HUES64 (cell line): Measurements from ENCODE around the gene FITM1. TPM values are rescaled to one million over a fixed set of nuclear protein-coding genes. Genes with fewer than 3 reads are reported as not detected.

Experiments used
- H3K27ac ChIP-seq: 2 replicates; pipeline ENCODE4 v1.7.0; 2013; ENCODE audit warnings: low read depth, low read length, inconsistent platforms
- H3K27me3 ChIP-seq: 2 replicates; pipeline ENCODE4 v1.6.1; 2013; ENCODE audit warnings: mild to moderate bottlenecking, low read length; ENCODE audit not compliant: insufficient read depth
- H3K36me3 ChIP-seq: 2 replicates; pipeline ENCODE4 v1.6.1; 2013; ENCODE audit warnings: mild to moderate bottlenecking, low read length; ENCODE audit not compliant: insufficient read depth
- H3K4me1 ChIP-seq: 2 replicates; pipeline ENCODE4 v1.6.1; 2013; ENCODE audit warnings: mild to moderate bottlenecking, low read length, moderate library complexity; ENCODE audit not compliant: insufficient read depth
- H3K4me3 ChIP-seq: 2 replicates; pipeline ENCODE4 v1.5.1; 2013; ENCODE audit warnings: mild to moderate bottlenecking, low read length, moderate library complexity
- H3K9ac ChIP-seq: 2 replicates; pipeline ENCODE4 v1.6.1; 2013; ENCODE audit warnings: mild to moderate bottlenecking, low read depth, low read length
- H3K9me3 ChIP-seq: 2 replicates; pipeline ENCODE4 v1.6.1; 2013; ENCODE audit warnings: low read depth, low read length; ENCODE audit not compliant: insufficient read depth
- WGBS: fragments of 150-250, 120-280 bp; methylation state at CpG from one replicate; pipeline ENCODE4 v1.1.7; 2013; ENCODE audit warnings: missing lambda C conversion rate; 5-methylcytosine and 5-hydroxymethylcytosine counted together
- polyA plus RNA-seq, 2 experiments: library from polyadenylated mRNA; stranded (reverse); fragments of 50-300 nt; gene quantifications; one replicate each; pipeline ENCODE4 v1.2.3, GENCODE V29; 2013

The FITM1 gene, protein sequence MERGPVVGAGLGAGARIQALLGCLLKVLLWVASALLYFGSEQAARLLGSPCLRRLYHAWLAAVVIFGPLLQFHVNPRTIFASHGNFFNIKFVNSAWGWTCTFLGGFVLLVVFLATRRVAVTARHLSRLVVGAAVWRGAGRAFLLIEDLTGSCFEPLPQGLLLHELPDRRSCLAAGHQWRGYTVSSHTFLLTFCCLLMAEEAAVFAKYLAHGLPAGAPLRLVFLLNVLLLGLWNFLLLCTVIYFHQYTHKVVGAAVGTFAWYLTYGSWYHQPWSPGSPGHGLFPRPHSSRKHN
- polyA plus RNA-seq (2013, experiment 1 of 2) = not detected
- polyA plus RNA-seq (2013, experiment 2 of 2) = not detected

DNA sequence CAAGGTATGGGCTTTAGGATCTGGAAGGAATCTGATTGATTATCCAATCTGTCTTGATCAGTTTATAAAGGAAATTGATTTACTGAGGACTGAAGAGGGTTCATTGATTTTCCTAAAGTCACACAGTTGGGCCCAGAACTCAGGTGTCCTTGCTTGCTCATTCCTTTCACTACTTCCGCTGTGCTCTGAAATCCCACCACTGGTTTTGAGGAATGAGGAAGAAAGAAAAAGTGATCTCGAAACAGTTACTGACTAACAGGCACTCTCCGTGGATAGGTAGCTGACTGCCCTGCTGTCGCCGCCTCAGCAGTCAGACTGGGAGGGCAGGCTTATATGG is at the start of gene FITM1:
Gene FITM1, plus strand, starts transcription at position 280 of the 337 bp plus-strand sequence. CDS start 905 bp downstream, outside the sequence.
- Histone ChIP-seq H3K27me3 (no peaks in the 10 kb centered on the region), H3K36me3 (no peaks in the 10 kb centered on the region), H3K9ac (no peak within 1 kb of the TSS), H3K9me3 (no peaks in the 10 kb centered on the region), H3K4me3 (no peak within 1 kb of the TSS), H3K4me1 (no peaks in the 10 kb centered on the region), H3K27ac (no peak within 1 kb of the TSS)
- WGBS = 90% methylated on average over 5 of the region's 5 CpGs

DNA sequence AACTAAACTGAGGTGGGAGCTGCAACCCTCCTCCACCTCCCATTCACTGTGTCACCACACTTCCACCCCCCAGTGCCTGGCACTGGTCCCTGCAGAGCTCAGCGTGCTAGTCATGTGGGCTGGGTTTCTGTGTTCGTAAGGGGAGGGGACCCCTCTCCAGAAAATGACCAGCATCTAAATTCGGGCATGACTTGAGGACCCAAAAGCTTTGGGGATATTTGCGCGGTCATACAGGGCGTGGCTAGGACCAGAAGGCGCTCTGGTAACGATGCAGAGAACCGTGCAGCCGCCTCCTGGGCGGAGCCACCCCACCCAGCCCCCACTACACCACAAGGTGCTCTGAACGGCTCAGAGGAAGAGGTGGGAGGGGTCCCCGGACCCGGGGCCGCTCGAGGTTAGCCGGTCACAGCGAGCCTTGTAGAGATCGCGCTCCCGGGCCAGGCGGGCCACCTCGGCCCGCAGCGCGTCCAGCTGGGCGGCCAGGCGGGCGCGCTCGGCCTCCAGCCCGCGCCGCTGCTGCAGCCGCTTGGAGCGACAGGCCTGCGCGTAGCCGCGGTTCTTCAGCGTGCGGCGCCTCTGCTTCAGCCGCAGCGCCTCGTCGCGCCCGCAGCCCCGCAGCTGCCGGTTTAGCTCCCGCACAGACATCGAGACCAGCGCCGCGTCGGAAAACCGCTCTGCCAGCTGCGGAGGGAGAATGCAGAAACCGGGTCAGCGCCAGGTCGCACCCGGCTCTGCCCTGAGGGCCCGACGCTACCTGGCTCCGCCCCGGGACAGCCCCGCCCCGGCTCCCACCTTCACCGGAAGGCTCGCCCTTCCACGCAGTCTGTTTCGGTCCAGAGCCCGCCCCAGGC is 49.3 kb upstream of the FITM1 start:
- Histone ChIP-seq H3K9me3 (no peaks in the 10 kb centered on the region), H3K36me3 (no peaks in the 10 kb centered on the region), H3K4me3 (peak overlapping the region; percentile 81), H3K4me1 (peaks cover 20% of the 10 kb centered on the region), H3K27ac (no peak overlapping the region; the same call in 1 of the 2 replicates), H3K9ac (peak overlapping the region; percentile 76), H3K27me3 (peaks cover 47% of the 10 kb centered on the region)
- under 1% methylated on average over 73 of the region's 74 CpGs for WGBS

DNA sequence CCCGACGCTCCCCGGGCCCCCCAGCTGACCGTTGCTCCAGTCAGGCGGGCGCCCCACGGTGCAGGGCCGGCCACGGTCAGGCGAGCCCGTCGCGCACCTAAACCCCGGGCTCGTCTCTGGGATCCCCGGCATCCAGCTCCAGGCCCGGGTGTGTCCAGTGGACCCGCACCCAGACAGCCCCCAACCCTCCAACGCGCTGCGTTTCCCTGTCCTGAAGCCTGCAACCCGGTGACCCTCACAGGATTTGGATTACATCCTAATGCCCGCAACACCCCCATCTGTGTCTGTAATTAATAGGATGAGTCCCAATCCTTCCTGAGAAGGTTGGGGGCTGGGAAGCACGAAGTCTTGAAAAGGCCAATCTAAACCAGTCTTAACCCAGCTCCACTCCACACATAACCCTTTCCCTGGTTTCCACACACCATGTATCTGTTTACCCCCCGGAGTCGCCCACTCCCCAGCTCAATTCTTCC is 48.7 kb upstream of the FITM1 start:
- H3K36me3 ChIP-seq = no peaks in the 10 kb centered on the region
- no peak overlapping the region for H3K27ac ChIP-seq
- no peak overlapping the region for H3K9ac ChIP-seq
- H3K27me3 ChIP-seq = peaks cover 47% of the 10 kb centered on the region
- H3K9me3 ChIP-seq = no peaks in the 10 kb centered on the region
- peaks cover 20% of the 10 kb centered on the region for H3K4me1 ChIP-seq
- H3K4me3 ChIP-seq = peak overlapping the region; percentile 81
- 17% methylated on average over 26 of the region's 26 CpGs for WGBS

- H3K4me1 ChIP-seq = peaks cover 20% of the 10 kb centered on the region
- 90% methylated on average over 5 of the region's 5 CpGs for WGBS
- no peak overlapping the region for H3K4me3 ChIP-seq
- no peak overlapping the region for H3K9ac ChIP-seq
- no peak overlapping the region for H3K27ac ChIP-seq
- no peaks in the 10 kb centered on the region for H3K36me3 ChIP-seq
- H3K9me3 ChIP-seq = no peaks in the 10 kb centered on the region
- peaks cover 47% of the 10 kb centered on the region for H3K27me3 ChIP-seq
Measured at GRCh38 chr14:24082411-24083080, 47.9 kb upstream of the FITM1 start.

GRCh38 chr14:24083462-24083861 is 47.0 kb upstream of the FITM1 start:
- H3K9ac ChIP-seq = no peak overlapping the region
- no peak overlapping the region for H3K4me3 ChIP-seq
- H3K9me3 ChIP-seq = no peaks in the 10 kb centered on the region
- 90% methylated on average over 3 of the region's 3 CpGs for WGBS
- H3K27me3 ChIP-seq = peaks cover 47% of the 10 kb centered on the region
- H3K4me1 ChIP-seq = peaks cover 20% of the 10 kb centered on the region
- no peaks in the 10 kb centered on the region for H3K36me3 ChIP-seq
- H3K27ac ChIP-seq = no peak overlapping the region

DNA sequence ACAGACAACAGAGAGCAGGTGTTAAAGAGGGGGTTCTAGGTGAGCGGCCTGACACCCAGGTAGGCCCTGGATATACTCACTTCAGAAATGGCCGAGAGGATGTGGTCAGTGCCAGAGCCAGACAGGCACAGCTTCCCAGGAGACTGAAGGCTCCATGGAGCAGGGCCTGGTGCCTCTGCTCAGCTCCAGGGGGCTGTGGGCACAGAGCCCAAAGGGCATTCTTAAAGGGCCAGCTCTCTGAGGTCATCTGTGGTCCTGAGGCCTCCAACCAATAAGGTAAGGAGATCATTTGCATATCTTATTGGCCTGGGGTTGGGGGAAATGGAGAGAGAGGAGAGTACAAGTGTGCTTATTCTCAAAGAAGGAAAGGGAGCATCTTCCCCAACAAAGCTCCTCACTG is 46.0 kb upstream of the FITM1 start:
- no peak overlapping the region for H3K27ac ChIP-seq
- WGBS = 89% methylated on average over 2 of the region's 2 CpGs

DNA sequence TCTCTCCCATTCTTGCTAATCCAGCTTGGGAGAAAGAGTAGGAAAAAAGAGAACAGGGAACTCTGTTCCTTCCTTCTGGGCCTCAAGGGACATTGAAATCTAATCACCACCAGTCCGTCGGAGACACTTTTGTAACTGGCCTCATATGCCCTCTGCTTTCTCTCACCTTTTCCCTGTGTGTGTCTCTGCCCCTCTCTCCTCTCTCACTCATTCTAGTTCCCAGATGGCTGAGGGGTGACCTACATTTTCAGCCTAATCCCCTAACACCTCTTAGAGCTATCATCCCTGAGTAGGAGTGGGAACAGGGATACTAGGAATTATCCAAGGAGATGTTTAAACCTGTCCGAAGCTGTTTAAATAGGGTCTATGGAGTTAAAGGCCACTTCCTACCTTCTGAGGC is 45.2 kb upstream of the FITM1 start:
- Histone ChIP-seq H3K27ac (no peak overlapping the region), H3K36me3 (no peaks in the 10 kb centered on the region), H3K9ac (no peak overlapping the region), H3K27me3 (peaks cover 42% of the 10 kb centered on the region), H3K4me1 (peaks cover 11% of the 10 kb centered on the region), H3K9me3 (no peaks in the 10 kb centered on the region), H3K4me3 (no peak overlapping the region)
- WGBS = 88% methylated on average over 2 of the region's 3 CpGs

More for the DNA sequence above, 46.0 kb upstream of the FITM1 start:
- H3K4me1 ChIP-seq = peaks cover 18% of the 10 kb centered on the region
- H3K4me3 ChIP-seq = no peak overlapping the region
- H3K9ac ChIP-seq = no peak overlapping the region
- no peaks in the 10 kb centered on the region for H3K9me3 ChIP-seq
- no peaks in the 10 kb centered on the region for H3K36me3 ChIP-seq
- H3K27me3 ChIP-seq = peaks cover 47% of the 10 kb centered on the region

DNA sequence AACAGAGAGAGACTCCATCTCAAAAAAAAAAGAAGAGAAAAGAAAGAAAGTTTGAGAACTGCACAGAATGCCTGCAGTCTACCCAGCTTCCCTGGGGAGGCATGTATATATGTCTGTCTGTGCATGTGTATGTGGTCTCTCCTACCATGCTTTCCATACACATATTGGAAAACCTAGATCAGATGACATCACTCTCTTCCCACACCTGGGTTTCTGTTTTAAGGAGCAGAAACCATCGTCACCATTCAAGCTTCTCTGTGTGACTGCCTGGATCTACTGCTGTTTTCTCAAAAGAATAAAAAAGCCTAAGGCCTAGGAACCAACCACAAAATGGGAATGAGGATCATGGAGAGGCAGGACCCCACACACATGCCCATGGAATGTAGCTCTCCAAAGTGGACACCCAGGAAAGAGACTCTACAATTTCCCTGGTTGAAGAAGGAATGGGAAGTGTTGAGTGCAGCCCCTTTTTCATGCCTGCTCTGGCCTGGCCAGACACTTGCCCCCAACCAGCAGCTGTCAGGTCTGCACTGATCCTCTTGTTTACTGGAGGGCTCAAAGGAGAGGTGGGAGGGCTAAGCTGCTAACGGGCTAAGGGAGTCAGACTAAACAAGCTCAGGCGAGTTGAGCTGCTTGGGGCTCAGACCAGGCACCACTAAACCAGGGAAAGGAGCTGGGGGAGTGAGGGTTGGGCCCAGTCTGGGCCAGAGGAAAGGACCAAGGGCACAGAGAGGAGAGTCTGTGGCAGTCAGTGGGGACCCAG is 44.1 kb upstream of the FITM1 start:
- Histone ChIP-seq H3K27me3 (peaks cover 31% of the 10 kb centered on the region), H3K9ac (no peak overlapping the region), H3K36me3 (no peaks in the 10 kb centered on the region), H3K27ac (no peak overlapping the region), H3K4me3 (no peak overlapping the region), H3K4me1 (0 out of 2 replicates have a peak, but pooled peaks cover 4% of the 10 kb centered on the region), H3K9me3 (no peaks in the 10 kb centered on the region)
- 64% methylated on average over 3 of the region's 3 CpGs for WGBS

- 84% methylated on average over 1 of the region's 1 CpG for WGBS
- Histone ChIP-seq H3K9ac (no peak overlapping the region), H3K27ac (no peak overlapping the region), H3K4me3 (no peak overlapping the region), H3K9me3 (no peaks in the 10 kb centered on the region), H3K27me3 (peaks cover 24% of the 10 kb centered on the region), H3K36me3 (no peaks in the 10 kb centered on the region), H3K4me1 (0 out of 2 replicates have a peak, but pooled peaks cover 1% of the 10 kb centered on the region)
Measured at GRCh38 chr14:24087004-24087403, 43.5 kb upstream of the FITM1 start.

GRCh38 chr14:24088095-24088494 is 42.4 kb upstream of the FITM1 start:
- no peak overlapping the region for H3K27ac ChIP-seq
- no peaks in the 10 kb centered on the region for H3K36me3 ChIP-seq
- 84% methylated on average over 2 of the region's 2 CpGs for WGBS
- no peaks in the 10 kb centered on the region for H3K9me3 ChIP-seq
- no peaks in the 10 kb centered on the region for H3K4me1 ChIP-seq
- no peak overlapping the region for H3K9ac ChIP-seq
- peaks cover 18% of the 10 kb centered on the region for H3K27me3 ChIP-seq
- no peak overlapping the region for H3K4me3 ChIP-seq
